ENCODE measurements around the gene OR5AK2. TPM values are rescaled to one million over a fixed set of nuclear protein-coding genes. Genes with fewer than 3 reads are reported as not detected.
"Not testable (repeated sequence)": the region's sequence is repeated elsewhere in the genome, so short reads cannot be mapped to it uniquely, and the experiment has no call there.

Gene OR5AK2
- total RNA-seq (not detected), polyA plus RNA-seq (not detected)

DNA sequence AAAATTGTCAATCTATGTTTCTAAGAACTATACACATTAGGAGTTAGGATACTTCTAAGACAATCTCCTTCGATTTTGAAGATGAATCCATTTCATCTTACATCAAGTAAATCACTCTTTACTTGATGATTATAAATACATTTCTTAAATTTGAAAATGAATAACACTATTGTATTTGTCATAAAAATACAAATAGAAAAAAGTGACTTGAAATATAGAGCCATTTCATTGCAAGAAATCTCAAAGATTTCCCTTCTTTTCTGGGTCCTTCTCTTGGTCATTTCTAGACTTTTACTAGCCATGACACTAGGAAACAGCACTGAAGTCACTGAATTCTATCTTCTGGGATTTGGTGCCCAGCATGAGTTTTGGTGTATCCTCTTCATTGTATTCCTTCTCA lies at the start of gene OR5AK2:
OR5AK2 (plus strand) TSS at position 301 of the 400 bp plus-strand sequence; CDS start at position 301, 0 bp downstream.
- Histone ChIP-seq H3K4me1 (ENCODE audit: insufficient read depth) (no peaks in the 10 kb centered on the region), H3K4me3 (ENCODE audit: low read depth, low read length) (no peak within 1 kb of the TSS), H3K27ac (ENCODE audit: low read depth) (no peak within 1 kb of the TSS), H3K36me3 (ENCODE audit: insufficient read depth) (no peaks in the 10 kb centered on the region)
- WGBS, result 65% methylated on average over 1 of the region's 1 CpG
- no peak for DNase-seq (ENCODE audit: extremely low spot score)

GRCh38 chr11:56945526-56945925 lies 43.2 kb upstream of the OR5AK2 start:
- not testable (repeated sequence) for DNase-seq (ENCODE audit: extremely low spot score); H3K4me3 ChIP-seq (ENCODE audit: low read depth, low read length); H3K27ac ChIP-seq (ENCODE audit: low read depth); H3K4me1 ChIP-seq (ENCODE audit: insufficient read depth); H3K36me3 ChIP-seq (ENCODE audit: insufficient read depth)
- WGBS, result 79% methylated on average over 8 of the region's 8 CpGs

GRCh38 chr11:56948991-56949515 lies 39.7 kb upstream of the OR5AK2 start:
- WGBS, result 78% methylated on average over 2 of the region's 2 CpGs
- Histone ChIP-seq H3K4me1 (ENCODE audit: insufficient read depth) (no peaks in the 10 kb centered on the region), H3K4me3 (ENCODE audit: low read depth, low read length) (no peak overlapping the region), H3K36me3 (ENCODE audit: insufficient read depth) (no peaks in the 10 kb centered on the region), H3K27ac (ENCODE audit: low read depth) (no peak overlapping the region)
- no peak for DNase-seq (ENCODE audit: extremely low spot score)

- H3K36me3 ChIP-seq (ENCODE audit: insufficient read depth), result no peaks in the 10 kb centered on the region
- no peak overlapping the region for H3K27ac ChIP-seq (ENCODE audit: low read depth)
- 81% methylated on average over 2 of the region's 2 CpGs for WGBS
- H3K4me1 ChIP-seq (ENCODE audit: insufficient read depth), result no peaks in the 10 kb centered on the region
- DNase-seq (ENCODE audit: extremely low spot score), result no peak
- H3K4me3 ChIP-seq (ENCODE audit: low read depth, low read length), result no peak overlapping the region
Measured at GRCh38 chr11:56950510-56950909, 38.2 kb upstream of the OR5AK2 start.

GRCh38 chr11:56953907-56954306 lies 34.8 kb upstream of the OR5AK2 start:
- H3K36me3 ChIP-seq (ENCODE audit: insufficient read depth); H3K4me1 ChIP-seq (ENCODE audit: insufficient read depth); DNase-seq (ENCODE audit: extremely low spot score); H3K4me3 ChIP-seq (ENCODE audit: low read depth, low read length); H3K27ac ChIP-seq (ENCODE audit: low read depth): not testable (repeated sequence)
- WGBS, result 99% methylated on average over 1 of the region's 1 CpG

- H3K4me1 ChIP-seq (ENCODE audit: insufficient read depth), result no peaks in the 10 kb centered on the region
Measured at GRCh38 chr11:56961609-56962008, 27.1 kb upstream of the OR5AK2 start.

GRCh38 chr11:56967726-56968125 lies 21.0 kb upstream of the OR5AK2 start:
- DNase-seq (ENCODE audit: extremely low spot score), result no peak
- WGBS, result 64% methylated on average over 1 of the region's 1 CpG
- Histone ChIP-seq H3K4me1 (ENCODE audit: insufficient read depth) (no peaks in the 10 kb centered on the region), H3K27ac (ENCODE audit: low read depth) (no peak overlapping the region), H3K36me3 (ENCODE audit: insufficient read depth) (no peaks in the 10 kb centered on the region), H3K4me3 (ENCODE audit: low read depth, low read length) (no peak overlapping the region)

More at GRCh38 chr11:56961609-56962008, 27.1 kb upstream of the OR5AK2 start:
- Histone ChIP-seq H3K27ac (ENCODE audit: low read depth) (no peak overlapping the region), H3K4me3 (ENCODE audit: low read depth, low read length) (no peak overlapping the region), H3K36me3 (ENCODE audit: insufficient read depth) (no peaks in the 10 kb centered on the region)
- no peak for DNase-seq (ENCODE audit: extremely low spot score)

- WGBS, result 76% methylated on average over 4 of the region's 4 CpGs
- H3K4me1 ChIP-seq (ENCODE audit: insufficient read depth), result no peaks in the 10 kb centered on the region
- DNase-seq (ENCODE audit: extremely low spot score), result no peak
- no peaks in the 10 kb centered on the region for H3K36me3 ChIP-seq (ENCODE audit: insufficient read depth)
- H3K27ac ChIP-seq (ENCODE audit: low read depth), result no peak overlapping the region
- H3K4me3 ChIP-seq (ENCODE audit: low read depth, low read length), result no peak overlapping the region
Measured at GRCh38 chr11:56968524-56968923, 20.2 kb upstream of the OR5AK2 start.

DNA sequence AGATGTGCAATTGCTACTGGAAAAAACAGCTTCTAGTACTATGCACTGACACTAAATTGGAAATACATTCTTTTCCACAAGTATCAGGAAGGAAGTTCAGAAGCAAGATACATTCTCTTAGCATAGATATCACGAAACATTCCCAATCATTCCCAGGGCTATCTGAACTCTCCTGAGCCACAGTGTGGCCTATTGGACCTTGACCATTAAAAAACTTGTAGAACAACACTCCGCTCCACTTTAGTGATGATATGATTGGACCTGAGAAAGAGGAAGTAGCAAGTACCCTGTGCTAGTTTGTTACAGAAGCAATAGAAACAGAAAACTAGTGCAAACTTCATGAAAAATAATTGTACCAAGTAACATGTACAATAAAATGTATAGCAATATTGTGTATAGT lies 11.4 kb upstream of the OR5AK2 start:
- H3K4me1 ChIP-seq (ENCODE audit: insufficient read depth), result no peaks in the 10 kb centered on the region
- no peak overlapping the region for H3K4me3 ChIP-seq (ENCODE audit: low read depth, low read length)
- no peak for DNase-seq (ENCODE audit: extremely low spot score)
- no peaks in the 10 kb centered on the region for H3K36me3 ChIP-seq (ENCODE audit: insufficient read depth)
- no peak overlapping the region for H3K27ac ChIP-seq (ENCODE audit: low read depth)
- WGBS, result 85% methylated on average over 2 of the region's 2 CpGs

GRCh38 chr11:56990702-56991101 lies 2.0 kb downstream of the OR5AK2 start:
- Histone ChIP-seq H3K36me3 (ENCODE audit: insufficient read depth) (no peaks in the 10 kb centered on the region), H3K4me1 (ENCODE audit: insufficient read depth) (no peaks in the 10 kb centered on the region), H3K27ac (ENCODE audit: low read depth) (no peak overlapping the region), H3K4me3 (ENCODE audit: low read depth, low read length) (no peak overlapping the region)
- WGBS, result 71% methylated on average over 2 of the region's 2 CpGs
- DNase-seq (ENCODE audit: extremely low spot score), result no peak

DNA sequence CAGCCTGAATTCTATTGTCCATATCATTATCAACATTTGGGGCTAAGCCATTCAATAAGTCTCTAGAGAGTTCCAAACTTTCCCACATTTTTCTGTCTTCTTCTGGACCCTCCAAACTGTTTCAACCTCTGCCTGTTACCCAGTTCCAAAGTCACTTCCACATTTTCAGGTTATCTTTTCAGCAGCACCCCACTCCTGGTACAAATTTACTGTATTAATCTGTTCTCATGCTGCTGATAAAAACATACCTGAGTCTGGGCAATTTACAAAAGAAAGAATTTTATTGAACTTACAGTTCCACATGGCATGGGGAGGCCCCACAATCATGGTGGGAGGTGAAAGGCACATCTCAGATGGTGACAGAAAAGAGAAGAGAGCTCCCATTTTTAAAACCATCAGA lies 5.8 kb downstream of the OR5AK2 start:
- no peak overlapping the region for H3K4me3 ChIP-seq (ENCODE audit: low read depth, low read length)
- H3K4me1 ChIP-seq (ENCODE audit: insufficient read depth), result no peaks in the 10 kb centered on the region
- no peak overlapping the region for H3K27ac ChIP-seq (ENCODE audit: low read depth)
- DNase-seq (ENCODE audit: extremely low spot score), result no peak
- H3K36me3 ChIP-seq (ENCODE audit: insufficient read depth), result no peaks in the 10 kb centered on the region

DNA sequence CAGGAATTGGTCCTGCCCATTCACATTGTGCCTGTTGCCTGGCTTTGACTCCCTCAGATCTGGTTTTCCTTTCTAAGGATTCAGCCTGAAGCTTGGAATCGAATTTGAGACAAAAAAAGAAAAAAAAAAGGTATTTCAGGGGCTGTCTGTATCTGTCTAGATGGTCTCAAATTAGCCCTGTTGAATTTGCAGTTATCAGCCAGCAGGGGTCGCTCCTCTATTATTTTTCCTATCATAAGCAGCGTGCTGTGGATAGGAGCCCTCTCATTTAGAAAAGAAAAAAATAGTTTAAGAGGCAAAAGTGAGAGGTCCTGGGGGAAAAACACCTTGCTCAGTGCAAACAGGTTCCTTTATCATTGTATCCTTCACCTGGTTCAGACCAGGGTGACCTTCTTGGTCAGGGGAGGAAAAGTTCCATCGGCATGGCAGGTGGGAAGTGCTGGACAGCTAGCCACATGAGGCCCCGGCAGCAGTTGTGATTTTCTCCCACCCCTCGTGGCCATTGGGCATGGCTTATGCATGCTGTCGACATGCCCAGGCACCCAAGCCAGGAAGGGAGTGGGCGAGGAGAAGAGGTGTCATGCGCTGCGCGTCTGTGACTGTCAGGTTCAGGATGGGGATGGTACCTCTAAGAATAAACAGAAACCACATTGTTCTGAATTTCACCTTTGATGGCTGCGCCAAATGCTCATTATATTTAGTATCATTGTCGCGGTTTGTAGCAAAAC lies 13.1 kb downstream of the OR5AK2 start:
- 82% methylated on average over 14 of the region's 14 CpGs for WGBS

DNA sequence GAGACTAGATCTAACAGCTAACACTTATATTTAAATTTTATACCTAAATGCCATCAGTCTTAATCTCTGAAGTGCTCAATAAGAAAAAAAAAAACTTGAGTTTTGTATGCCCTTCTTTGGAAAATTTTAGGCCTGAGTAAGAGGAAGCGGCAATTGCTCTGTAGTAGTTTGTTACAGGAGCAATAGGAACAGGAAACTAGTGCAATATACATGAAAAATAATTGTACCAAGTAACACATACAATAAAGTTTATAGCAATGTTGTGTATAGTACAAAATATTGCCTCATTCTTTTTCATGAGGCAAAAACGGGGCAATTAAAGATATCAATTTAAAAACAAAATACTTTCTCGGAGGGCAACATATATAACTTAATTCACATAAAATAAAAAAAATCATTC lies 19.7 kb downstream of the OR5AK2 start:
- 79% methylated on average over 3 of the region's 3 CpGs for WGBS
- no peak for DNase-seq (ENCODE audit: extremely low spot score)
- no peak overlapping the region for H3K4me3 ChIP-seq (ENCODE audit: low read depth, low read length)
- no peaks in the 10 kb centered on the region for H3K4me1 ChIP-seq (ENCODE audit: insufficient read depth)
- H3K27ac ChIP-seq (ENCODE audit: low read depth), result no peak overlapping the region
- no peaks in the 10 kb centered on the region for H3K36me3 ChIP-seq (ENCODE audit: insufficient read depth)

More for the DNA sequence above, 13.1 kb downstream of the OR5AK2 start:
- Histone ChIP-seq H3K4me1 (ENCODE audit: insufficient read depth) (no peaks in the 10 kb centered on the region), H3K36me3 (ENCODE audit: insufficient read depth) (no peaks in the 10 kb centered on the region), H3K4me3 (ENCODE audit: low read depth, low read length) (no peak overlapping the region), H3K27ac (ENCODE audit: low read depth) (no peak overlapping the region)
- no peak for DNase-seq (ENCODE audit: extremely low spot score)

- Histone ChIP-seq H3K36me3 (ENCODE audit: insufficient read depth) (no peaks in the 10 kb centered on the region), H3K4me3 (ENCODE audit: low read depth, low read length) (no peak overlapping the region), H3K27ac (ENCODE audit: low read depth) (no peak overlapping the region), H3K4me1 (ENCODE audit: insufficient read depth) (no peaks in the 10 kb centered on the region)
- 61% methylated on average over 2 of the region's 2 CpGs for WGBS
- DNase-seq (ENCODE audit: extremely low spot score), result no peak
Measured at GRCh38 chr11:57015679-57016078, 27.0 kb downstream of the OR5AK2 start.

All from urinary bladder (tissue), 4 donors.